Renal cortical epithelial cell (primary cell): ENCODE data around the gene MIB2. TPM values are rescaled to one million over a fixed set of nuclear protein-coding genes. Genes with fewer than 3 reads are reported as not detected.
"Not testable (repeated sequence)": the region's sequence is repeated elsewhere in the genome, so short reads cannot be mapped to it uniquely, and the experiment has no call there.

Source experiments
- DNase-seq: peaks from one replicate; pipeline ENCODE4 v3.0.0-alpha.2; 2011; ENCODE audit warnings: low read depth
- total RNA-seq: library from RNA; depleted of rRNA; stranded (reverse); fragments of >200 nt; gene quantifications from 2 replicates; pipeline ENCODE4 v1.2.3, GENCODE V29; 2014

MIB2 gene
- total RNA-seq, 1 donor from 2014 or later, result 68.2 TPM

GRCh38 chr1:1627261-1627828, 12.0 kb downstream of the MIB2 start:
- no peak for DNase-seq

GRCh38 chr1:1627829-1628753, 12.8 kb downstream of the MIB2 start:
- no peak for DNase-seq

- DNase-seq, result no peak
Measured at GRCh38 chr1:1628754-1629429, 13.6 kb downstream of the MIB2 start.

GRCh38 chr1:1629430-1630190, 14.3 kb downstream of the MIB2 start:
- DNase-seq, result no peak

GRCh38 chr1:1630191-1630964, 15.1 kb downstream of the MIB2 start:
- no peak for DNase-seq

- DNase-seq, result no peak
Measured at GRCh38 chr1:1630965-1631781, 15.9 kb downstream of the MIB2 start.

GRCh38 chr1:1631782-1632420, 16.6 kb downstream of the MIB2 start, which contains the start of gene MMP23B:
MMP23B (plus strand) TSS chr1:1632173; CDS start chr1:1632219, 46 bp downstream.
- no peak for DNase-seq

GRCh38 chr1:1633409-1633808, 18.1 kb downstream of the MIB2 start:
- DNase-seq, result not testable (repeated sequence)

- DNase-seq, result not testable (repeated sequence)
Measured at GRCh38 chr1:1634613-1635012, 19.3 kb downstream of the MIB2 start.

- DNase-seq, result not testable (repeated sequence)
Measured at GRCh38 chr1:1636621-1637478, 21.6 kb downstream of the MIB2 start.

- DNase-seq, result not testable (repeated sequence)
Measured at GRCh38 chr1:1637479-1637875, 22.2 kb downstream of the MIB2 start.

GRCh38 chr1:1638528-1638927, 23.2 kb downstream of the MIB2 start:
- not testable (repeated sequence) for DNase-seq

- DNase-seq, result not testable (repeated sequence)
Measured at GRCh38 chr1:1639368-1639767, 24.1 kb downstream of the MIB2 start.

- not testable (repeated sequence) for DNase-seq
Measured at GRCh38 chr1:1640081-1640480, 24.8 kb downstream of the MIB2 start.

- not testable (repeated sequence) for DNase-seq
Measured at GRCh38 chr1:1640711-1641461, 25.6 kb downstream of the MIB2 start.

GRCh38 chr1:1646326-1646725, 31.0 kb downstream of the MIB2 start:
- DNase-seq, result not testable (repeated sequence)

- DNase-seq, result not testable (repeated sequence)
Measured at GRCh38 chr1:1647567-1648241, 32.4 kb downstream of the MIB2 start.
